Activated CD8-positive, alpha-beta memory T cell treated with anti-CD3 and anti-CD28 coated beads for 36 hours (primary cell): ENCODE data around the gene AUTS2. TPM values are rescaled to one million over a fixed set of nuclear protein-coding genes. Genes with fewer than 3 reads are reported as not detected.

Experiments used
- CTCF ChIA-PET: fragments of 350-600 bp; sonication (Branson Sonifier 250); formaldehyde crosslinking; loops from one replicate; lab custom pipeline; 2021; ENCODE audit warnings: antibody characterized with exemption; lab: Charles Lee
- POLR2A ChIA-PET: fragments of 350-600 bp; sonication (Branson Sonifier 250); formaldehyde crosslinking; loops from one replicate; lab custom pipeline; 2021; ENCODE audit warnings: antibody characterized with exemption; lab: Charles Lee
- total RNA-seq, 2 experiments: library from RNA; stranded (reverse); gene quantifications; one replicate each; pipeline ENCODE4 v1.2.3, GENCODE V29; 2021

AUTS2 gene
- total RNA-seq, 2 experiments from 2014 or later = 3.4 to 3.5 TPM

DNA sequence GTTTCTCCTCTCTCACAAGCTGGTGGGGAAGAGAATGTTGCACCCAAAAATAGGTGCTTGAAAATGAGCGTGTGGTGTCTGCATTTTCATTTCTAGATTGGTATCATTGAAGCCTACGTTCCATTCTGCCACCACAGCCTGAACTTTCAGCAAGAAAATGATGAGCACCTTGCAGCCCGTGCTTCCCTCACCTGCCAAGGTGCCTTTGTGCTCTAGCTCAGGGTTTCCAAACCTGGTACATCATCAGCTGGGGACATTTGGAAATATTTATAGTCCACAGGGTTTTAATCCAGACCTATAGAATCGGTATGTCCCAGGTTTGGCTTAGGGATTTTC is 701.2 kb downstream of the AUTS2 start:
- POLR2A ChIA-PET = no interaction called here
- CTCF ChIA-PET = no interaction called here

DNA sequence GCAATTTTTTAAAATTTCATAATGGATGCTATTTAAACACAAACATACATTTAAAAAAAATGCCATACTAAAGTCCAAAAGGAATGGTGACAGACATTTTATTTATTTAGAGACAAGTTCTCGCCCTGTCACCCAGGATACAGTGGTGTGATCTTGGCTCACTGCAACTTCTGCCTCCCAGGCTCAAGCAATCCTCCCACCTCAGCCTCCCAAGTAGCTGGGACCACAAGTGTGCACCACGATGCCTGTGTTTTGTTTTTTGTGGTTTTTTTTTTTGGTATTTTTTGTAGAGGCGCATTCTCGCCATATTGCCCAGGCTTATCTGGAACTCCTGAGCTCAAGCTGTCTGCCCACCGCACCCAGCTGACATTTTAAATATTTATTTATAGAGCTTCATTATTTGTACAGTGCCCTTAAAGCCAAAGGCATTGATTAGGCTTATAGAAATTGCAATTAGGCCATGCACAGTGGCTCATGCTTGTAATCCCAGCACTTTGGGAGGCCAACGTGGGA is 703.5 kb downstream of the AUTS2 start:
- POLR2A ChIA-PET = no interaction called here
- CTCF ChIA-PET = interaction anchor here (0.6 kb wide), 1 partner anchor 14 kb away, joined by 4 read pairs; no protein-coding TSS in a partner anchor

DNA sequence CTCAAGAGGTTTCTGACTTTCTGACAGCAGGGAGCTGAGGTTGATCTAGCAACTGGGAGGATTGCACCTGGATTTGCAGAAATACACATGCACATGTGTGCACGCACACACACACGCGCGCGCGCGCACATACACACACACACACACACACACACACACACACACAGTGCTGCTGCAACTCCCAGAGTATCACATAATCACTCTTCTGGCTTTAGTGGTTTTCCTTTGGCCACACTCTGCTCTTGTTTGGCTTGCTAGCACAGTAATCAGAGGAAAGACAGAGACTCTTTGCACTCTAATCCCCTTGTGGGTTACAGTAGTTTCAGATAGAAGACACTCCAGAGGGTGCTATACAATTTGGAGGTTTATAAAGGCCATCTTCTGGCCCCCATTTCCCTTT is 705.0 kb downstream of the AUTS2 start:
- ChIA-PET CTCF (no interaction called here), POLR2A (no interaction called here)

DNA sequence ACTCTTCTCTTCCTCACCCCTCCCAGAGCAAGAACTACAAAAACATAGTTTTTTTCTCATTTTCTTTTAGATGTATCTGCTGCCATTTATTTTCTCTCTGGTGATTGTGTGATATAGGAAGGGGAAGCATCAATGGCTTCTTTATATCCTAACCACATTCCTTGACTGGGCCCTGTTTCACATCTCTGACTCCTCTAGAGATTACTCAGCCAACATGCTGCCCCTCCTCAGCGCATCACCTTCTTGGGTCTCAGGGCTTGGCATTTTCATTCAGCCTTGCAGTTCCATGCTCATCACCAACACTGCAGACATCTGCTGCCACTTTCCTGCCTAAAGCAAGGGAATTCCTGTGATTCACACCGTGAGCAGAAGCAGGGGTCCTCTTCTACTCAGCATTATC is 705.5 kb downstream of the AUTS2 start:
- ChIA-PET CTCF (no interaction called here), POLR2A (no interaction called here)

DNA sequence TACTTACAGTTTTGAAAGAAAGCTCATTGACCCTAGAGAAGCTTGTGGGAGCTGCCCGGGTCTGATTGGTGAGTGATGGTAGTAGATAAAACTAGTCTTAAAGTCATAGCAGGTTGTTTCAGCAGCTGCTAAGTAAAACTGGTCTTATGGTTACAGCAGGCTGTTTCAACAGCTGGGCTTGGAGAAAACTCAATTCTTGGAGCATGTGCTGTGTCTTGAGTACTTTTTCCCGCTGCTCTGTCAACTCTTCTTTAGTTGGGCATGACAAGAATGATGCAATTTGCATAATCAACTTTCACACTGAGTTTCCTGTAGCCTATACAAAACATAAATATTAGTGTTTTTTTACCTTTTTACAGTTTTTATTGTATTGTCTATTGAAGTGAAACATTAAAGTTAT is 707.9 kb downstream of the AUTS2 start:
- ChIA-PET CTCF (no interaction called here), POLR2A (no interaction called here)

DNA sequence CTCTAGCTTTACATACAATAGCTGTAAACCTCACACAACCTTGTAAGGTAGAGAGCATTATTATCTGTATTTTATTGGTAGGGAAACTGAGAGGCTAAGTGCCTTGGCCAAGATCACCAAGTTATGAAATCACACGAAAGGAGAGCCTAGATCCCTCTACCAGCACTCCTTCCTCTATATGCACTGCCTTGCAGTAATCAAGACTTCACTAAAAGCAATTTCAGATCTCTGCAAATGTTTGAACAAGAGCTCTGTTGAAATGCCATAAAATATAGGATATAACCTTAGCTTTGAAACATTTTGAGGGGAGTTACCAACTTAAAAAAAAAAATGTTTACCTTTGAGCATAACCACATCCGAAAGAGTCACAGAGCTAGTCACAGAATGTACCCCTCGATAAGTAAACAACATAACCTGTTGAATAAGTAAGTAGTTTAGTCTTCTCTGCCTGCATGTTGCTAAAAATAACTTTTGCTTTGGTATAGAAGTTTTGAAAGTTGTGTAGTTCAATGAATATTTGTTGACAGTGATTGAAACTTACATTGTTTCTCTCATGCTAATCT is 709.4 kb downstream of the AUTS2 start:
- CTCF ChIA-PET = no interaction called here
- POLR2A ChIA-PET = no interaction called here

DNA sequence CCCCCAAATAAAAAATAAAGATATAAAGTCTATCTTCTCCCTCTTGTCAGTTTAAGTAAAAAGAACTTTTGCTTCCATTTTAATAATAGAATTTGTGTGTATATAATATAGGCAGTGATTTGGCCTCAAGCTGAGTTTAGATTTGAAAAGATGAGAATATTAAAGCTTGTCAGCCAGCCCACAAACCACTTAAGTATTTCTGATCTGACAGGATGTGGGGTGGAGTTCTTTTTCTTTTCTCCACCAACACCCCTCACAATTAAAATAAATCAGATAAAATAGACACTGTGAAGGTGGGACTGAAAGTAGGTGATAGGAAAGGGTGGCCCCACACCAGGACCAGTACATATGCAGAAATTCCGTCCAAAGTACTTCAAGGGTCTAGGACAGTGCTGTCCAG is 714.1 kb downstream of the AUTS2 start:
- POLR2A ChIA-PET = no interaction called here
- CTCF ChIA-PET = no interaction called here

DNA sequence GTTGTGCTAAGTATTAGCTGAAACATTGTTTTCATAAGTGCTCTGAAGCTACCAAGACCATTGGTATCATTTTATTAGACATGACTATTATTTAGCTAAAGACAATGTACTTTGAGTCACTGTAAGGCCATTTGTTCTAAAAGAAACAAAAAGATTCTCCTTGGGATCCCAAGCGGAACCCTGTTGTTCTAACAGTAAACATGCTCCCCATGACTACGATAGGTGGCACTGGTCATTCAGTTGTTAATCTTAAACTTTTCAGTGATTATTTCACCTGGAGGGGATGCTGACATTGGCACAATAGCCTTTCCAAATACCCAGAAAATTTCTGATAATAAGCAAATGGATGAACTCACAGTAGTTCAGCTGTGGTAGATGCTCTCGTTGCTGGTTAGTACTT is 715.0 kb downstream of the AUTS2 start:
- ChIA-PET CTCF (no interaction called here), POLR2A (no interaction called here)

DNA sequence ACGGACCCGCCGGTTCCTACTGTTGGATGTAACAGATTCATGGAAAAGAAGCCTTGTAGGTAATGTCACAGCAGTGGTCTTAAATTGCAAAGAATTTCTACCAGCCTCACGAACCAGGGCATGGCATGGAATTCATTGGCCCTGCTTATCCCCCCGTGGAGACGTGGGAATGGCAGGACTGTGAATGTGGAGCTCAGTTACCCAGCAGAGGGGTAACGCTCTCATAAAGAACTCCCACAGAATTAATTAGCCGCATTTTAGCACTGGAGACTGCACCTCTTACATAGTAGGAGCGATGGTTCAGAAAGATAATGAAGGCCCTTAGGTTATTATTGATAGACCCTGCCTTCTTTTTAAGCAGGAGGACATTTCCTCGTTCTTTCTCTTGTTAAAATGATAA is 715.4 kb downstream of the AUTS2 start:
- CTCF ChIA-PET = no interaction called here
- POLR2A ChIA-PET = no interaction called here

DNA sequence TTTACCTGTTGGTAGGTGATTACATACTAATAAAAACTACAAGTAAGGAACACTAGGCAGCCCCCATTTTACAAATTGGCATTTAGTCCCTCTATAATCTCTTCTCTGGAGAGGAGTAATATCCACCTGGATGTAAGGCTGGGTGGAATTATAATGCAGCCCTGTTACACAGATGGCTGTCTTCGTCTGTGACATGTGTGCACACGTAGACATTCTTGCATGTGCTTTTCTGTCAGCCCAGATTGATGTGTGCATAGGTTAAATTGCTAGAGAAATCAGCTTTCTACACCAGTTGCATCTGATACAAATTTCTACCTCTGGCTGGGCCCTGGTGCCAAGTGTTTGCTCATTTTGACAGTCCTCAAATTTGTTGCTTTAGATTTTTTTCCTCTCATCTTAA is 715.9 kb downstream of the AUTS2 start:
- ChIA-PET POLR2A (no interaction called here), CTCF (no interaction called here)

DNA sequence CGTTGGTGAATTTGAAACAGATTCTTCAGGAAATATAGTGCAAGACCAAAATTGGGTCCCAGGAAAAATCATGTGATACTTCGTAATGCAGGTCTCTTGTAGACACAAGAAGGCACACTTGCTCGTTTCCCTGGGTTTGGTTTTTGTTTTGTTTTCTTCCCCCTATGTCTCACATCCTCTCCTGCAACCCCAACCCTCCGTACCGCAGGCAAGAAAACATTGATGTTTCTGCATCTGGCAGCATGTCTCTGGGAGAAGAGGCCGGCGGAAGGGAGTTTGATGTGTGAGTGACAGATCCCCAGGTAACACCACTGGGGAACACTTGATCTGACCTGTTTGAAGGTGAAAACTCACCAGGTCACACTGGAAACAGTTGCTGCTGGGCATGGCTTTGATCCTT is 718.5 kb downstream of the AUTS2 start:
- POLR2A ChIA-PET = no interaction called here
- CTCF ChIA-PET = no interaction called here

DNA sequence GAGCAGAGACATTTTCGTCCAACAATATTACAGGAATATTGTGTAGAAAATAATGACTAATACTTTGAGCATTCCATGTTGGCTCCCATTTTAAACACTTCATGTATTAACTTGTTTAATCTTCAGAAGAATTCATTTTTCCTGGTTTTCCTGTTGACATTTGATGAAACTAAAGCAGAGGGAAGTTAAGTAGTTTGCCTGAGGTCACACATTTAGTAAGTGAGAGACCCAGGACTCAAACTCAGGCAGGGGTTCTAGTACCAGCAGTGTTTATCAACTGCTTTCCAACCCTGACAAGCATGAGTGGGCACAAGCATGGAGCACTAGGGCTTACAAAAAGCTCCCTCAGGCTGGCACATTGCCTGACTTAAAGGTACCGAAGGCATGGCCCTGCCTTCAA is 719.1 kb downstream of the AUTS2 start:
- ChIA-PET POLR2A (no interaction called here), CTCF (no interaction called here)

DNA sequence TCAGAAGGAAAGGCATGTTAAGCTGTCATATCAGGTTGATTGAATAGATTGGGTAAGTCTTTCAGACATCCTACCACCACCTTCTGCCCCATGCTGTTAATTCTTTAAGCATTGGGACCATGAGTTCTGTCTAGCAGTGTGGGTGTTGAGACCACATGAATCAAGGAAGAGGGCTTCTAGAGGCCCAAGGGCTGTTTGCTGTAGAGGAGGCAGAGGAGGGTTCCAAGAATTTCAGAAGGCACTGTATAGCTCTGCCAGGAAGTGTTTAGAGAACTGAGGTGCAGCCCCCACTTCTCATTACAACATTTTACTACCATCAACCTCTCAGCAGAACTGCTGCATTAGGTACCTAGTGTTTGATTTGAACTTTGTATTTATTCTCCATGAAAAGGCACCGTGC is 720.2 kb downstream of the AUTS2 start:
- POLR2A ChIA-PET = no interaction called here
- CTCF ChIA-PET = no interaction called here

DNA sequence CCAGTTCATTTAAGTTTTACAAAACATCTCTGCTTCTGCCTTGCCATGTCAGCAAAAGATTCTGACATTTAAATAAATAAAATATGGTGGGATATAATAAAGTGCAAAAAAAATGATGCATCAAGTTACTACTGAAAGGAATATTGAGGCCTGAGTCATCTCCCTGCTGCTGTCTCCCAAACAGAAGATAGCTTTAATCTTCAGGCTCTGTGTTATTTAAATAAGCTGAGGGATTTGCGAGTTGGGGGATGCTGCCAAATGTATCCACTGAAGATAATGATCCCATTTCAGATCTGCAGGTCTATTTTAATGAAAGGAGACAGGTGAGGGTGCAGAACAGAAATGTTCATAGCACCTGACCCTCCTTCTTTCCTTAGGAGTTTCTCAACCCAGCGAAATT is 720.8 kb downstream of the AUTS2 start:
- POLR2A ChIA-PET = no interaction called here
- CTCF ChIA-PET = no interaction called here

DNA sequence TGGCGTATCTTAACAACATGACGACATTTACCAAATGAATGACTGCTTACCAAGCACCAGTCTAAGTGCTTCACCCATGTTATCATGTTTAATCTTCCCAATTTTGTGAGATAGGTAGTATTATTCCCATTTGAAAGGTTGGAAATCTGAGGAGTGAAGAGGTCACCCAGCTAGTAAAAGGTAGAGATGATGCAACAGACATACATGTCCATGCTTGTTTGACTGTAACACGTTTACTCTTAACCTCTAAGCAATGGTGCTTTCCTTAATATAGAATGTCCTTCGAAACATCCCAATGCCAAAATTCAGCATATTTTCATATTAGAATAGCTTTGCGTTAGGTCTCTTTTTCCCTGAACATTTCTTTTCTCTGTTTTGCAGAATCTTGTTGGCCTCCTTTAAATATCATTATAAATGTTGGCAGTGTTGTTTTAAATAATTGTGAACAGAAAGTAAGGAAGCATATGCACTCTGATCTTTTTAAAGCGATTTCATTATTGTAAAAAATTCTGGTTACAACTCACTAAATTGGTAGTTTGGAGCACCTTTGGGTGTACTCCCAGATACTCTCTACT is 722.8 kb downstream of the AUTS2 start:
- ChIA-PET POLR2A (interaction anchor here (0.5 kb wide), 1 partner anchor 24 kb away, joined by 4 read pairs; no protein-coding TSS in a partner anchor), CTCF (no interaction called here)

DNA sequence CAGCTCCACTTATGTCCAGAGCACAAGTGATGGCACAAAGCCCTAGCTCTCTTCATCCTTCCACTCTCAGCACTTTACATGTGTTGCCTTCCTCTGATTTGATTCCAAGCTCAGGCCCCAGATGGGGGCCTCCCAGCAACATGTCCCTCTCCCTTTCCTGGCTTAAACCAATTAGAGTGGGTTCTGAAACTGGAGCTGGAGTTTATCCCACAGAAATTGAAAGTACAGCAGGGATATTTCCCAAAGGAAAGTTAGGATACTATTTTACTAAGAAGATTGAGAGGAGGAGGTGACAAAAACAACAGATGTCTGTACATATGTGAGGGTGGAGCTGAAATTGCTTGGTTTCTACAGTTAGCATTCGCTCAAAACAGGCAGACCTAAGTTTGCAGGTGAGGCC is 724.6 kb downstream of the AUTS2 start:
- POLR2A ChIA-PET = no interaction called here
- CTCF ChIA-PET = no interaction called here

DNA sequence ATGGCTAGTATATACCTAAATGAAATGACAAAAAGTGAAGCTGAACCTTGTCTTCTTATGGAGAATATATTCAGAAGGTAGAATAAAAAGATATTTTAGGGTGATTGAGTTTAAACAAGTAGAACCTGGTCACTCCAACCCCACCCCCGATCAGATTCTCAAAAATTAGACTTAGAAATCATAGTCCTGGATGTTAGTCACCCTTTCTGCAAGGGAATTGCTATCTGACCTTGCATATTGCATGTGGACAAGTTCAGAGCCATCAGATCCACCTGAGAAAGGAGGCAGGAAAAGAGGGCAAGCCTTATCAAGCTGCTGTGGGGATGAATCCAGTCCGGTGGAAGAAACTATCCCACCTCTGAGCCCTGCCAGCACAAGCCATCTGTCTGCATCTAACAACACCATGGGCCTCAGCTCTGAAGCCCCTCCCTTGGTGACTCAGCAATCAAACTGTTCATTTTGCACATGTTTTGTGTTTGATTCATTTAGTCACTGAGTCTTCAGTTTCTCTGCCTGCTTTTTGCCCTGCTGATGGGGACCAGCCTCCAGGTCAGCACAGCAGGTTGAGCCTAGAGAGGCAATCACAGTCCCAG is 727.3 kb downstream of the AUTS2 start:
- ChIA-PET CTCF (no interaction called here), POLR2A (no interaction called here)

DNA sequence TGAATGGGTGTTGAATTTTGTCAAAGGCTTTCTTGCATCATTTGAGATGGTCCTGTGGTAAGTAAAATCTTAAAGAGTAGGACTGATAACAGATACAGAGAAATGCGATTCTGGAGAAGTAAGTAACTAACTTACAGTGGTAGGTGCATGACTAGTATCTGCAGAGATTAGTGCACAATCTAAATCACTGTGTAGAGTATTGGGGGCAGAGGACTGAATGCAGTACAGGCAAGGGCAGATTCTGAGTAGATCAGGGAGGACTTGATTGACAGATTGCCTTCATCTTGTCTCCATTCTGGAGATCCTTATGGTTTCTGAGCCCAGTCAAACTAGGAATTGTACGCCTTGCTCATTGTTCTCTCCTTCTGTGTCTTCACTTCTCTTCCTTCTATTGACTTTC is 736.0 kb downstream of the AUTS2 start:
- ChIA-PET POLR2A (no interaction called here), CTCF (no interaction called here)

DNA sequence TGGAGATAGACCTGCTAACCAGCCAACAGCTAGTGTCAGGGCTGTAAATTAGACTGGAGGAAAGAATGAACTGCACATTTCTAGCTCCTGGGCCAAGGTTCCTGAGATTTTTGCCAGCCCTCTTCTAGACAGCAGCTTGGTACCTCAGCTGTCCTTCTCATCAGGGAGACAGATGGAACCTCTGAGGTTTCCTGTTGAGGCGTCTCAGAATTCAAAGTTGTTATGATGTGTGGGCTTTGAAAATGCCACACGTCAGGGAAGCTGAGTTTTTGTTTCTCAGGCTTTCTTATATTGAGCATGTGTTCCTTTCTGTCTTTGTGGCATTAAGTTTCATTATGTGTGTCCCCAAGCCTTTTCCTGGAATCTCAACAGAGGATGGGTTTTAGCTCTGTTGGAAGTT is 736.6 kb downstream of the AUTS2 start:
- ChIA-PET POLR2A (no interaction called here), CTCF (no interaction called here)

DNA sequence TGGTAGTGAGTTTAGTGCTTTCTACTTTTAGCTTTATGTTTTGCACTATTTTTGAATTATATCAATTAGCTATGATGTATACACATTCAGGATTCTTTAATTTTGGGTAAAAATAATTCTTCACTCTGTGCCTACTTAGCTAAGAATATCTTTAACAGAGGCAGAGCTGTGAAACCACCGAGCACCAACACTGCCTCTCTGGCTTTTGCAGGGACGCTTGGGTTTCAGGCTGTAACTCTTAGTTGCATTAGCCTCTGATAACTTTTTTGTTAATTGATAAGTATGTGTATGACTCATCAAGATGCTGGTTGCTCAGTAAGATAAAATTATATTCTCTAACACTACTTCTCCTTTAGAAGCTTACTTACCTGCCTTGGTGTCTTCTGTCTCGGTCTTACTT is 738.3 kb downstream of the AUTS2 start:
- ChIA-PET POLR2A (no interaction called here), CTCF (no interaction called here)

DNA sequence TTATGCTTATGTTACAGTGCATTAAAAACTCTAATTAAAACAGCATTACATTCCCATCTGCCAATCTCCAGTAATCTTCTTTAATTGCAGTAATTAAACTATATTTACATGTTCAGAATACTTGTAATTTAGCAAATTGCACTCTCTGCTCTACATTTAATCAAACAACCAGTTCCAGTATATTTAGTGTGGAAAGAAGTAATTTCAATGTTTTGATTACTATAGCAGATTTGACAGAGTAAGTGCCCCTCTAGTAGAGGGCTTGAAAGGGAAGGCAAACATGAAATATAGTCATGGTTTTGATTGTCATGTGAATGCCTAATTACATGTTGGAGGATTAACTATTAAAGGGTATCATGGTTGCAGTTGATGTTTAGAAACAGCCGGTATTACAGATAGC is 739.7 kb downstream of the AUTS2 start:
- CTCF ChIA-PET = no interaction called here
- POLR2A ChIA-PET = no interaction called here

DNA sequence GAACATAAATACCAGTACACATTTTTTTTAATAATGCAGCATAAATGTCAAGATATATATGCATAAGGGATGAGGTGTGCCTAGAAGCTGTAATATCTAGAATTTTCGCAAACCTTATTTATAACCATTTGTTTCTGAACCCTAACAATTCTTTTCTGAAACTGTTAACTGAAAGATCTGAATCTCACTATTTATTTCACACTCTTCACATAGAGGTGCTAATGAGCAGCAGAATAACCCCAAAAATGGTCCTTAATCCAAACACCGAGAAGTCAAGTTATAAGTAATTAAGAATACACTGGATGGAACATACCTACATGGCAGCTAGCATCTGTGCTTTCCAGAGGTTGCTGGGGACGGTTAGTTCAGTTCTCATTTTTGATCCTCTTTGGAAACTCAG is 742.0 kb downstream of the AUTS2 start:
- POLR2A ChIA-PET = no interaction called here
- CTCF ChIA-PET = no interaction called here
